HepG2 (cell line): ENCODE results near the gene GNMT. TPM values are rescaled to one million over a fixed set of nuclear protein-coding genes. Genes with fewer than 3 reads are reported as not detected.
A peak's percentile ranks its signal among the peaks of the same experiment; 100 is the strongest.

Experiments used
- BRF2 ChIP-seq: sonication (generic); formaldehyde crosslinking; IDR thresholded peaks from 2 replicates; pipeline ENCODE4 v1.8.1; 2022; ENCODE audit warnings: mild to moderate bottlenecking, missing genetic modification reagents
- FLYWCH1 ChIP-seq: sonication (generic); formaldehyde crosslinking; IDR thresholded peaks from 2 replicates; pipeline ENCODE4 v1.8.1; 2023; ENCODE audit warnings: mild to moderate bottlenecking, missing genetic modification reagents
- HDAC6 ChIP-seq: fragments of 200-600 bp; sonication (generic); IDR thresholded peaks from 2 replicates; pipeline ENCODE4 v1.7.0; 2017; ENCODE audit warnings: mild to moderate bottlenecking, antibody characterized with exemption, low read length, low read depth
- NFATC3 ChIP-seq: sonication (generic); formaldehyde crosslinking; IDR thresholded peaks from 2 replicates; pipeline ENCODE4 v1.5.1; 2020; ENCODE audit warnings: mild to moderate bottlenecking, missing genetic modification reagents
- SNAPC2 ChIP-seq: sonication (generic); formaldehyde crosslinking; IDR thresholded peaks from 2 replicates; pipeline ENCODE4 v1.8.1; 2022; ENCODE audit warnings: mild to moderate bottlenecking, missing genetic modification reagents
- ZIK1 ChIP-seq: sonication (generic); formaldehyde crosslinking; IDR thresholded peaks from 2 replicates; pipeline ENCODE4 v1.5.0; 2020; ENCODE audit warnings: mild to moderate bottlenecking, low read depth, missing genetic modification reagents, borderline replicate concordance
- polyA plus RNA-seq, 8 experiments: library from polyadenylated mRNA; depleted of rRNA in 3 of 8; stranded (reverse) in 7 of 8; unstranded in 1 of 8; fragments of >200 nt; fragmentation: Illumina TruSeq in 4 of 8; extraction: Trizol in 4 of 8; gene quantifications; 2 replicates each; pipeline versions ENCODE4 v1.2.1 to v1.2.3, GENCODE V29; 2011 to 2016; ENCODE audit warnings: low read depth in 4 of 8, missing spikeins in 1 of 8, mixed read lengths in 1 of 8; ENCODE audit not compliant: insufficient read depth in 1 of 8
- total RNA-seq, 5 experiments: library from RNA; depleted of rRNA; stranded (reverse); fragments of >200 nt; fragmentation: Illumina TruSeq; extraction: Trizol; gene quantifications; 2 replicates each; pipeline ENCODE4 v1.2.3, GENCODE V29; 2016; ENCODE audit warnings: low read depth in 1 of 5
- TF ChIP-seq, protein P1 (sequence below), 2 experiments: fragments of 450-650 bp in 1 of 2; sonication (generic) in 1 of 2; formaldehyde crosslinking in 1 of 2; IDR thresholded peaks; 2 replicates each; pipeline versions ENCODE4 v1.6.1 to v1.8.0; 2016 to 2022; ENCODE audit warnings: antibody characterized with exemption in 1 of 2, mild to moderate bottlenecking in 1 of 2, missing genetic modification reagents in 1 of 2
- TF ChIP-seq, protein P2 (sequence below): sonication (generic); formaldehyde crosslinking; IDR thresholded peaks from 2 replicates; pipeline ENCODE4 v1.4.0; 2020; ENCODE audit warnings: mild to moderate bottlenecking, missing genetic modification reagents
- TF ChIP-seq, protein P3 (sequence below): sonication (generic); formaldehyde crosslinking; IDR thresholded peaks from 2 replicates; pipeline ENCODE4 v1.5.0; 2020; ENCODE audit warnings: missing genetic modification reagents
- TF ChIP-seq, protein P4 (sequence below): sonication (generic); formaldehyde crosslinking; IDR thresholded peaks from 2 replicates; pipeline ENCODE4 v1.5.1; 2020; ENCODE audit warnings: missing genetic modification reagents, mild to moderate bottlenecking, borderline replicate concordance

GNMT gene
- total and polyA plus RNA-seq, 2 of the 13 experiments (the other 11 are each of a cell fraction or from before 2014, with no cell fraction given), result 2.8 to 7.0 TPM

- TF ChIP-seq, protein P1, sequence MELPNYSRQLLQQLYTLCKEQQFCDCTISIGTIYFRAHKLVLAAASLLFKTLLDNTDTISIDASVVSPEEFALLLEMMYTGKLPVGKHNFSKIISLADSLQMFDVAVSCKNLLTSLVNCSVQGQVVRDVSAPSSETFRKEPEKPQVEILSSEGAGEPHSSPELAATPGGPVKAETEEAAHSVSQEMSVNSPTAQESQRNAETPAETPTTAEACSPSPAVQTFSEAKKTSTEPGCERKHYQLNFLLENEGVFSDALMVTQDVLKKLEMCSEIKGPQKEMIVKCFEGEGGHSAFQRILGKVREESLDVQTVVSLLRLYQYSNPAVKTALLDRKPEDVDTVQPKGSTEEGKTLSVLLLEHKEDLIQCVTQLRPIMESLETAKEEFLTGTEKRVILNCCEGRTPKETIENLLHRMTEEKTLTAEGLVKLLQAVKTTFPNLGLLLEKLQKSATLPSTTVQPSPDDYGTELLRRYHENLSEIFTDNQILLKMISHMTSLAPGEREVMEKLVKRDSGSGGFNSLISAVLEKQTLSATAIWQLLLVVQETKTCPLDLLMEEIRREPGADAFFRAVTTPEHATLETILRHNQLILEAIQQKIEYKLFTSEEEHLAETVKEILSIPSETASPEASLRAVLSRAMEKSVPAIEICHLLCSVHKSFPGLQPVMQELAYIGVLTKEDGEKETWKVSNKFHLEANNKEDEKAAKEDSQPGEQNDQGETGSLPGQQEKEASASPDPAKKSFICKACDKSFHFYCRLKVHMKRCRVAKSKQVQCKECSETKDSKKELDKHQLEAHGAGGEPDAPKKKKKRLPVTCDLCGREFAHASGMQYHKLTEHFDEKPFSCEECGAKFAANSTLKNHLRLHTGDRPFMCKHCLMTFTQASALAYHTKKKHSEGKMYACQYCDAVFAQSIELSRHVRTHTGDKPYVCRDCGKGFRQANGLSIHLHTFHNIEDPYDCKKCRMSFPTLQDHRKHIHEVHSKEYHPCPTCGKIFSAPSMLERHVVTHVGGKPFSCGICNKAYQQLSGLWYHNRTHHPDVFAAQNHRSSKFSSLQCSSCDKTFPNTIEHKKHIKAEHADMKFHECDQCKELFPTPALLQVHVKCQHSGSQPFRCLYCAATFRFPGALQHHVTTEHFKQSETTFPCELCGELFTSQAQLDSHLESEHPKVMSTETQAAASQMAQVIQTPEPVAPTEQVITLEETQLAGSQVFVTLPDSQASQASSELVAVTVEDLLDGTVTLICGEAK (IDR thresholded peaks at IDR 0.05), result no peak
- TF ChIP-seq, protein P1 (CRISPR knock-in tag; IDR thresholded peaks at IDR 0.05), result no peak; the same call in 1 of the 2 replicates
- no peak for TF ChIP-seq FLYWCH1 (CRISPR knock-in tag)
- no peak for TF ChIP-seq ZIK1
- peak; percentile 80 for TF ChIP-seq BRF2 (CRISPR knock-in tag)
- TF ChIP-seq, protein P2, sequence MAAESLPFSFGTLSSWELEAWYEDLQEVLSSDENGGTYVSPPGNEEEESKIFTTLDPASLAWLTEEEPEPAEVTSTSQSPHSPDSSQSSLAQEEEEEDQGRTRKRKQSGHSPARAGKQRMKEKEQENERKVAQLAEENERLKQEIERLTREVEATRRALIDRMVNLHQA (CRISPR knock-in tag), result no peak
- TF ChIP-seq, protein P3, sequence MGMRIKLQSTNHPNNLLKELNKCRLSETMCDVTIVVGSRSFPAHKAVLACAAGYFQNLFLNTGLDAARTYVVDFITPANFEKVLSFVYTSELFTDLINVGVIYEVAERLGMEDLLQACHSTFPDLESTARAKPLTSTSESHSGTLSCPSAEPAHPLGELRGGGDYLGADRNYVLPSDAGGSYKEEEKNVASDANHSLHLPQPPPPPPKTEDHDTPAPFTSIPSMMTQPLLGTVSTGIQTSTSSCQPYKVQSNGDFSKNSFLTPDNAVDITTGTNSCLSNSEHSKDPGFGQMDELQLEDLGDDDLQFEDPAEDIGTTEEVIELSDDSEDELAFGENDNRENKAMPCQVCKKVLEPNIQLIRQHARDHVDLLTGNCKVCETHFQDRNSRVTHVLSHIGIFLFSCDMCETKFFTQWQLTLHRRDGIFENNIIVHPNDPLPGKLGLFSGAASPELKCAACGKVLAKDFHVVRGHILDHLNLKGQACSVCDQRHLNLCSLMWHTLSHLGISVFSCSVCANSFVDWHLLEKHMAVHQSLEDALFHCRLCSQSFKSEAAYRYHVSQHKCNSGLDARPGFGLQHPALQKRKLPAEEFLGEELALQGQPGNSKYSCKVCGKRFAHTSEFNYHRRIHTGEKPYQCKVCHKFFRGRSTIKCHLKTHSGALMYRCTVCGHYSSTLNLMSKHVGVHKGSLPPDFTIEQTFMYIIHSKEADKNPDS (CRISPR knock-in tag), result no peak
- peak; percentile 94 for TF ChIP-seq SNAPC2 (CRISPR knock-in tag)
- TF ChIP-seq, protein P4, sequence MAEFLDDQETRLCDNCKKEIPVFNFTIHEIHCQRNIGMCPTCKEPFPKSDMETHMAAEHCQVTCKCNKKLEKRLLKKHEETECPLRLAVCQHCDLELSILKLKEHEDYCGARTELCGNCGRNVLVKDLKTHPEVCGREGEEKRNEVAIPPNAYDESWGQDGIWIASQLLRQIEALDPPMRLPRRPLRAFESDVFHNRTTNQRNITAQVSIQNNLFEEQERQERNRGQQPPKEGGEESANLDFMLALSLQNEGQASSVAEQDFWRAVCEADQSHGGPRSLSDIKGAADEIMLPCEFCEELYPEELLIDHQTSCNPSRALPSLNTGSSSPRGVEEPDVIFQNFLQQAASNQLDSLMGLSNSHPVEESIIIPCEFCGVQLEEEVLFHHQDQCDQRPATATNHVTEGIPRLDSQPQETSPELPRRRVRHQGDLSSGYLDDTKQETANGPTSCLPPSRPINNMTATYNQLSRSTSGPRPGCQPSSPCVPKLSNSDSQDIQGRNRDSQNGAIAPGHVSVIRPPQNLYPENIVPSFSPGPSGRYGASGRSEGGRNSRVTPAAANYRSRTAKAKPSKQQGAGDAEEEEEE (CRISPR knock-in tag), result 0 out of 2 replicates have a peak, but pooled peaks have one; percentile 11
- TF ChIP-seq HDAC6, result no peak
- TF ChIP-seq NFATC3, result no peak
These were observed 23.7 kb downstream of the GNMT start, which contains the start of gene PPP2R5D (continued) for GRCh38 chr6:42984001-42984923.
